Mesodermal cell (in vitro differentiated cells): ENCODE data around the gene FHAD1.

Experiments used
- H3K27ac ChIP-seq: 2 replicates; pipeline ENCODE4 v1.7.0; 2013; ENCODE audit warnings: mild to moderate bottlenecking, low read depth, low read length, moderate library complexity; ENCODE audit not compliant: severe bottlenecking
- H3K36me3 ChIP-seq: 2 replicates; pipeline ENCODE4 v1.7.1; 2013; ENCODE audit warnings: mild to moderate bottlenecking, low read length, moderate library complexity; ENCODE audit not compliant: control insufficient read depth, insufficient read depth
- H3K4me1 ChIP-seq: one replicate; pipeline ENCODE4 v1.7.1; 2013; ENCODE audit warnings: mild to moderate bottlenecking, low read length; ENCODE audit not compliant: insufficient read depth, control insufficient read depth, poor library complexity, severe bottlenecking
- H3K4me3 ChIP-seq: 2 replicates; pipeline ENCODE4 v1.7.0; 2013; ENCODE audit warnings: low read length, control low read depth, mild to moderate bottlenecking; ENCODE audit not compliant: insufficient read depth, poor library complexity, severe bottlenecking; ENCODE audit errors: extremely low read depth
- H3K9me3 ChIP-seq: 2 replicates; pipeline ENCODE4 v1.7.1; 2013; ENCODE audit warnings: mild to moderate bottlenecking, low read length, moderate library complexity; ENCODE audit not compliant: control insufficient read depth
- WGBS, 2 experiments: methylation state at CpG; one replicate each; pipeline ENCODE4 v1.1.5; 2013; ENCODE audit warnings: missing lambda C conversion rate in 2 of 2; ENCODE audit not compliant: insufficient coverage in 2 of 2; 5-methylcytosine and 5-hydroxymethylcytosine counted together

Gene FHAD1

GRCh38 chr1:15444468-15445389 lies 197.7 kb downstream of the FHAD1 start:
- 87 to 89% methylated on average over 13 to 16 of the region's 17 CpGs for WGBS, 2 experiments
- no peak overlapping the region for H3K27ac ChIP-seq

GRCh38 chr1:15445390-15446122 lies 198.5 kb downstream of the FHAD1 start:
- H3K9me3 ChIP-seq, result no peaks in the 10 kb centered on the region
- no peak overlapping the region for H3K27ac ChIP-seq
- H3K36me3 ChIP-seq, result no peaks in the 10 kb centered on the region
- 89 to 91% methylated on average over 5 to 13 of the region's 14 CpGs for WGBS, 2 experiments
- no peaks in the 10 kb centered on the region for H3K4me1 ChIP-seq
- no peak overlapping the region for H3K4me3 ChIP-seq

More at GRCh38 chr1:15444468-15445389, 197.7 kb downstream of the FHAD1 start:
- no peaks in the 10 kb centered on the region for H3K9me3 ChIP-seq
- no peaks in the 10 kb centered on the region for H3K4me1 ChIP-seq
- no peaks in the 10 kb centered on the region for H3K36me3 ChIP-seq
- no peak overlapping the region for H3K4me3 ChIP-seq

- Histone ChIP-seq H3K27ac (no peak overlapping the region), H3K36me3 (no peaks in the 10 kb centered on the region), H3K4me1 (no peaks in the 10 kb centered on the region), H3K9me3 (no peaks in the 10 kb centered on the region), H3K4me3 (no peak overlapping the region)
- 85 to 89% methylated on average over 4 of the region's 4 CpGs for WGBS, 2 experiments
Measured at GRCh38 chr1:15446212-15446611, 199.2 kb downstream of the FHAD1 start.
